B cell (primary cell): ENCODE results near the gene JKAMP. TPM values are rescaled to one million over a fixed set of nuclear protein-coding genes. Genes with fewer than 3 reads are reported as not detected.

Experiments
- ATAC-seq: fragments of 200-7000 bp; cut with Tn5 transposase; one replicate; pipeline ENCODE4 v1.10.0; 2021; ENCODE audit warnings: low read depth, mild to moderate bottlenecking, moderate number of reproducible peaks, moderate library complexity
- CTCF ChIA-PET: fragments of 350-600 bp; sonication (Branson Sonifier 250); formaldehyde crosslinking; loops from one replicate; lab custom pipeline; 2021; ENCODE audit warnings: antibody characterized with exemption, inconsistent platforms; lab: Charles Lee
- POLR2A ChIA-PET: fragments of 350-600 bp; sonication (Branson Sonifier 250); formaldehyde crosslinking; loops from one replicate; lab custom pipeline; 2021; ENCODE audit warnings: antibody characterized with exemption; lab: Charles Lee
- DNase-seq: peaks from one replicate; pipeline ENCODE4 v3.0.0; 2013
- H2AFZ ChIP-seq: 2 replicates; pipeline ENCODE4 v1.6.1; 2012; ENCODE audit warnings: mild to moderate bottlenecking, low read depth, low read length; ENCODE audit not compliant: insufficient read depth, poor library complexity, severe bottlenecking
- H3K27ac ChIP-seq, 2 donors: 1 replicate in 1 of 2; 2 replicates in 1 of 2; pipeline ENCODE4 v1.5.1; 2012 to 2013; ENCODE audit warnings: low read length in 2 of 2, mild to moderate bottlenecking in 2 of 2, moderate library complexity in 1 of 2
- H3K27me3 ChIP-seq, 4 experiments: fragments of 200-600 bp in 1 of 4; sonication (generic) in 1 of 4; replicated peaks in 1 of 4; 1 replicate in 2 of 4; 2 replicates in 2 of 4; pipeline versions ENCODE4 v1.6.1 to v1.7.0; 2013 to 2016; ENCODE audit warnings: low read length in 3 of 4, mild to moderate bottlenecking in 2 of 4, mixed read lengths in 1 of 4, moderate library complexity in 1 of 4; ENCODE audit not compliant: insufficient read depth in 4 of 4, control insufficient read depth in 3 of 4; ENCODE audit errors: control extremely low read depth in 1 of 4
- H3K36me3 ChIP-seq, 2 experiments: replicated peaks in 1 of 2; 1 replicate in 1 of 2; 2 replicates in 1 of 2; pipeline versions ENCODE4 v1.6.1 to v1.7.1; 2013; ENCODE audit warnings: low read length in 1 of 2; ENCODE audit not compliant: insufficient read depth in 2 of 2, control insufficient read depth in 1 of 2; ENCODE audit errors: control extremely low read depth in 1 of 2, extremely low read depth in 1 of 2
- H3K4me1 ChIP-seq, 2 donors: fragments of 200-600 bp in 1 of 2; sonication (generic) in 1 of 2; 1 replicate in 1 of 2; 2 replicates in 1 of 2; pipeline versions ENCODE4 v1.5.1 to v1.6.1; 2013 to 2017; ENCODE audit warnings: low read length in 2 of 2; ENCODE audit not compliant: control insufficient read depth in 2 of 2, insufficient read depth in 2 of 2
- H3K4me2 ChIP-seq: replicated peaks from 2 replicates; pipeline ENCODE3; 2012; ENCODE audit warnings: mild to moderate bottlenecking, low read depth, low read length; ENCODE audit not compliant: poor library complexity, severe bottlenecking
- H3K4me3 ChIP-seq, 5 experiments: fragments of 200-600 bp in 1 of 5; sonication (generic) in 1 of 5; 1 replicate in 3 of 5; 2 replicates in 2 of 5; pipeline versions ENCODE4 v1.5.1 to v1.7.0; 2011 to 2016; ENCODE audit warnings: low read length in 4 of 5, mild to moderate bottlenecking in 4 of 5, low read depth in 2 of 5, control low read depth in 1 of 5, moderate library complexity in 1 of 5; ENCODE audit not compliant: insufficient read depth in 1 of 5; ENCODE audit errors: control extremely low read depth in 1 of 5, extremely low read depth in 1 of 5
- H3K79me2 ChIP-seq: fragments of 200-600 bp; sonication (generic); one replicate; pipeline ENCODE4 v1.6.0; 2016; ENCODE audit warnings: low read length; ENCODE audit not compliant: control insufficient read depth, insufficient read depth
- H3K9ac ChIP-seq: fragments of 200-600 bp; sonication (generic); 2 replicates; pipeline ENCODE4 v1.6.1; 2017; ENCODE audit warnings: mild to moderate bottlenecking, low read length, moderate library complexity
- H3K9me3 ChIP-seq, 3 donors: one replicate each; pipeline versions ENCODE4 v1.6.1 to v1.7.1; 2013; ENCODE audit warnings: low read length in 2 of 3; ENCODE audit not compliant: control insufficient read depth in 2 of 3, insufficient read depth in 1 of 3; ENCODE audit errors: control extremely low read depth in 1 of 3
- H4K20me1 ChIP-seq: 2 replicates; pipeline ENCODE4 v1.6.0; 2012; ENCODE audit warnings: mild to moderate bottlenecking, low read length; ENCODE audit not compliant: insufficient read depth, control insufficient read depth, poor library complexity, severe bottlenecking
- H3K27ac Mint-ChIP-seq: one replicate; pipeline ENCODE4 v1.8.0; 2021; ENCODE audit warnings: mixed read lengths
- H3K27me3 Mint-ChIP-seq: one replicate; pipeline ENCODE4 v1.8.0; 2021; ENCODE audit warnings: mixed read lengths
- H3K4me1 Mint-ChIP-seq: one replicate; pipeline ENCODE4 v1.8.0; 2021; ENCODE audit warnings: mixed read lengths
- H3K4me3 Mint-ChIP-seq: one replicate; pipeline ENCODE4 v1.8.0; 2021; ENCODE audit warnings: mixed read lengths
- H3K9me3 Mint-ChIP-seq: one replicate; pipeline ENCODE4 v1.8.0; 2022; ENCODE audit warnings: mixed read lengths; ENCODE audit not compliant: insufficient read depth
- EZH2 ChIP-seq: IDR thresholded peaks from 2 replicates; pipeline ENCODE4 v1.6.1; 2012; ENCODE audit warnings: borderline replicate concordance, low read depth, mild to moderate bottlenecking, moderate library complexity, low read length; ENCODE audit not compliant: insufficient read depth, poor library complexity, severe bottlenecking
- WGBS: methylation state at CpG from one replicate; pipeline ENCODE4 v1.1.5; 2013; ENCODE audit warnings: missing lambda C conversion rate; ENCODE audit not compliant: insufficient coverage; 5-methylcytosine and 5-hydroxymethylcytosine counted together
- intact Hi-C: fragments of 100-400 bp; cut with micrococcal nuclease; formaldehyde crosslinking; loops from one replicate; pipeline ENCODE4 v1.10.0; 2022
- polyA plus RNA-seq: library from polyadenylated mRNA; depleted of rRNA; stranded (reverse); fragments of >200 nt; gene quantifications from 2 replicates; pipeline ENCODE4 v1.2.3, GENCODE V29; 2012
- total RNA-seq, 2 donors: library from RNA; stranded (reverse); fragments of 120-200 nt in 1 of 2; gene quantifications; 1 replicate in 1 of 2; 2 replicates in 1 of 2; pipeline versions ENCODE4 v1.2.3 to v1.2.4, GENCODE V29; 2013 to 2022
- TF ChIP-seq, protein P1 (sequence below): fragments of 200-600 bp; IDR thresholded peaks from one replicate; pipeline ENCODE4 v1.8.0; 2022; ENCODE audit warnings: antibody characterized with exemption, mild to moderate bottlenecking

The JKAMP gene
- total and polyA plus RNA-seq, 2 donors (not counting 1 experiment from before 2014, with no cell fraction given) = 30.3 to 32.3 TPM

DNA sequence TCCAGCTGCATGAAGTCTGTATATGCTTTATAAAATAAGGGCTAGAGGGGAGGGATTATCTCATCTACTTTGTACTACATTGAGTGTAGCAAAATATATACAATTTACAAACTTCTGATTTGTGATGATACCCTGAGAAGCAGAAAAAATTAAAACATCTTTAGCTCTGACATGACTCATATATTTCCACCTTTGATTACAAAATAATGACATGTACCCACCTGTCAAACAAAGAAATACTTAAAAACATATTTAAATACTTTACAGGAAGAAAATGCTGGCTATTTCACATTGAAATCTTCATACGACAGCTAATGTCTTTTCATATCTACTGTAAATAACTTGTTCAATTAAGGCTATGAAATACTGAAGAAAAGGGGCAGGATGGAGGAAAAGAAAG, 22.4 kb upstream of the JKAMP start:
- H3K79me2 ChIP-seq = no peaks in the 10 kb centered on the region
- no peaks in the 10 kb centered on the region for H3K9me3 ChIP-seq
- H4K20me1 ChIP-seq = no peaks in the 10 kb centered on the region
- H3K4me3 Mint-ChIP-seq = no peak overlapping the region
- ATAC-seq (no peak), DNase-seq (no peak)
- peaks cover 12% of the 10 kb centered on the region in 2 donors for H3K4me1 ChIP-seq
- H3K36me3 ChIP-seq = no peaks in the 10 kb centered on the region
- H3K27me3 ChIP-seq = peaks cover 0 to 6% (median 6%) of the 10 kb centered on the region in 4 experiments
- intact Hi-C loops = loop anchor here (5.0 kb wide), 1 partner anchor 825 kb away; the partner anchor contains the start of gene DACT1
- POLR2A ChIA-PET = no interaction called here
- no peak overlapping the region for H3K4me3 ChIP-seq
- no peak overlapping the region for H3K27ac ChIP-seq
- CTCF ChIA-PET = no interaction called here
- H3K4me2 ChIP-seq = no peak overlapping the region
- H3K27ac Mint-ChIP-seq = no peak overlapping the region
- H3K9ac ChIP-seq = no peak overlapping the region
- no CpG with 5 or more reads among the region's 1 CpG for WGBS
- H2AFZ ChIP-seq = no peak overlapping the region
- no peaks in the 10 kb centered on the region for H3K27me3 Mint-ChIP-seq
- TF ChIP-seq, protein P1, sequence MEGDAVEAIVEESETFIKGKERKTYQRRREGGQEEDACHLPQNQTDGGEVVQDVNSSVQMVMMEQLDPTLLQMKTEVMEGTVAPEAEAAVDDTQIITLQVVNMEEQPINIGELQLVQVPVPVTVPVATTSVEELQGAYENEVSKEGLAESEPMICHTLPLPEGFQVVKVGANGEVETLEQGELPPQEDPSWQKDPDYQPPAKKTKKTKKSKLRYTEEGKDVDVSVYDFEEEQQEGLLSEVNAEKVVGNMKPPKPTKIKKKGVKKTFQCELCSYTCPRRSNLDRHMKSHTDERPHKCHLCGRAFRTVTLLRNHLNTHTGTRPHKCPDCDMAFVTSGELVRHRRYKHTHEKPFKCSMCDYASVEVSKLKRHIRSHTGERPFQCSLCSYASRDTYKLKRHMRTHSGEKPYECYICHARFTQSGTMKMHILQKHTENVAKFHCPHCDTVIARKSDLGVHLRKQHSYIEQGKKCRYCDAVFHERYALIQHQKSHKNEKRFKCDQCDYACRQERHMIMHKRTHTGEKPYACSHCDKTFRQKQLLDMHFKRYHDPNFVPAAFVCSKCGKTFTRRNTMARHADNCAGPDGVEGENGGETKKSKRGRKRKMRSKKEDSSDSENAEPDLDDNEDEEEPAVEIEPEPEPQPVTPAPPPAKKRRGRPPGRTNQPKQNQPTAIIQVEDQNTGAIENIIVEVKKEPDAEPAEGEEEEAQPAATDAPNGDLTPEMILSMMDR = no peak
- TF ChIP-seq EZH2 = no peak
- peaks cover 18% of the 10 kb centered on the region for H3K4me1 Mint-ChIP-seq
- H3K9me3 Mint-ChIP-seq = no peaks in the 10 kb centered on the region

DNA sequence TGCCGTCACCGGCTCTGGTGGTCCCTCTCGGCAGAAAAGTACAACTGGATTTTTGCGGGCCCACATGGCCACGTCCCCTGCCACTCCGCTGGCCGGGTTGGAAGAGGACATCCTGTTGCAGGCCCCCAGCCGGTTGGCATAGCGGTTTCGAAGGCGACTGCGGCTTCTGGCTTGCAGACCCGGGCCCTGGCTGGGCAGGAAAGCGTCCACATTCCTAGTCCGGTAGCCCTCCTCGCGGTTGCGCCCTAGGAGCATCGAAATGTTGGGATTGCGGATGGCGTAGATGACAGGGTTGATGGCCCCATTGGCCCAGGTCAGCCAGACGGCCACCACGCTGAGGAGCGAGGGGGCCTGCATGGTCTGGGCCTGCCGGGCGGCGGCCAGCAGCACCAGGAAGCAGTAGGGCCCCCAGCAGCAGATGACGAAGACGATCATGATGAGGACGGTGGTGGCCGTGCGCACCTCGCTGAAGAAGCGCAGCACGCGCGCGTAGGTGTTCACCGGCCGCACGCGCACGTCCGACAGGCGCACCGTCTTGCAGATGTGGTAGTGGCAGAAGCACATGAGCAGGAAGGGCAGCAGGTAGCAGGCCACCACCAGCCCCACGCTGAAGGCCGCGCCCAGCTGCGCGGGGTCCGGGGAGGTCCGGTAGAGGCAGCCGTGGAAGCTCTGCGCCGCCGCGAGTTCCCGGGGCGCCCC, 20.4 kb upstream of the JKAMP start:
- Mint-ChIP-seq H3K27me3 (no peaks in the 10 kb centered on the region), H3K9me3 (no peaks in the 10 kb centered on the region), H3K4me1 (peaks cover 18% of the 10 kb centered on the region), H3K4me3 (peak overlapping the region; percentile 94), H3K27ac (peak overlapping the region; percentile 71)
- 46% methylated on average over 60 of the region's 60 CpGs for WGBS
- CTCF ChIA-PET = interaction anchor here (0.7 to 4.7 kb wide), 4 partner anchors 19 to 335 kb away, joined by 3 to 35 read pairs (median 6); partner anchors contain the start of genes JKAMP and L3HYPDH
- no peak for DNase-seq
- Histone ChIP-seq H3K4me1 (peaks cover 12% of the 10 kb centered on the region in 2 donors), H3K27me3 (peaks cover 0 to 6% (median 6%) of the 10 kb centered on the region in 4 experiments), H3K4me3 (peak overlapping the region in 4 of 5 experiments; percentile 30 to 70 (median 60)), H3K9ac (peak overlapping the region; percentile 73), H4K20me1 (no peaks in the 10 kb centered on the region), H3K4me2 (peak overlapping the region; percentile 96), H3K27ac (no peak overlapping the region), H2AFZ (peak overlapping the region; percentile 74), H3K79me2 (no peaks in the 10 kb centered on the region), H3K36me3 (no peaks in the 10 kb centered on the region), H3K9me3 (no peaks in the 10 kb centered on the region)
- no peak for TF ChIP-seq EZH2
- TF ChIP-seq, protein P1 = no peak
- POLR2A ChIA-PET = interaction anchor here (3.3 kb wide), 1 partner anchor 20 kb away, joined by 12 read pairs; the partner anchor contains the start of genes JKAMP and L3HYPDH
- intact Hi-C loops = loop anchor here (5.0 kb wide), 1 partner anchor 827 kb away; the partner anchor contains the start of gene DACT1
- no peak for ATAC-seq
